H9 (cell line): ENCODE measurements around the gene PLEKHA5. TPM values are rescaled to one million over a fixed set of nuclear protein-coding genes. Genes with fewer than 3 reads are reported as not detected.

Source experiments
- DNase-seq: peaks from one replicate; pipeline ENCODE4 v3.0.0-alpha.2; 2017
- H2AFZ ChIP-seq: one replicate; pipeline ENCODE4 v1.6.1; 2013; ENCODE audit warnings: mild to moderate bottlenecking, low read length, control low read depth, moderate library complexity
- H2AK5ac ChIP-seq: 2 replicates; pipeline ENCODE4 v1.6.1; 2013; ENCODE audit warnings: low read length, control low read depth, mixed read lengths; ENCODE audit not compliant: insufficient read length
- H2BK120ac ChIP-seq: one replicate; pipeline ENCODE4 v1.6.1; 2013; ENCODE audit warnings: low read depth, mild to moderate bottlenecking, low read length, control low read depth, inconsistent platforms; ENCODE audit not compliant: poor library complexity, severe bottlenecking
- H2BK12ac ChIP-seq: 2 replicates; pipeline ENCODE4 v1.6.1; 2013; ENCODE audit warnings: low read length, control low read depth, mixed read lengths, low read depth; ENCODE audit not compliant: insufficient read length
- H2BK15ac ChIP-seq: 2 replicates; pipeline ENCODE4 v1.6.1; 2013; ENCODE audit warnings: low read depth, low read length, control low read depth
- H2BK20ac ChIP-seq: one replicate; pipeline ENCODE4 v1.6.1; 2013; ENCODE audit warnings: low read depth, mild to moderate bottlenecking, low read length, control low read depth, inconsistent platforms; ENCODE audit not compliant: poor library complexity, severe bottlenecking
- H2BK5ac ChIP-seq: 2 replicates; pipeline ENCODE4 v1.6.1; 2013; ENCODE audit warnings: low read length, control low read depth, mixed read lengths; ENCODE audit not compliant: insufficient read length
- H3K14ac ChIP-seq: 2 replicates; pipeline ENCODE4 v1.6.1; 2013; ENCODE audit warnings: low read length, control low read depth; ENCODE audit not compliant: insufficient read depth
- H3K18ac ChIP-seq: 2 replicates; pipeline ENCODE4 v1.6.1; 2013; ENCODE audit warnings: low read depth, mild to moderate bottlenecking, mixed read lengths, low read length, control low read depth; ENCODE audit not compliant: insufficient read length
- H3K23ac ChIP-seq: 2 replicates; pipeline ENCODE4 v1.6.1; 2013; ENCODE audit warnings: low read length, control low read depth, mixed read lengths, low read depth; ENCODE audit not compliant: insufficient read length
- H3K23me2 ChIP-seq: 2 replicates; pipeline ENCODE4 v1.6.1; 2013; ENCODE audit warnings: low read depth, mild to moderate bottlenecking, mixed read lengths, low read length, control low read depth; ENCODE audit not compliant: insufficient read length, poor library complexity, severe bottlenecking
- H3K27ac ChIP-seq: 2 replicates; pipeline ENCODE4 v1.5.1; 2013; ENCODE audit warnings: low read length, control low read depth, mixed read lengths, low read depth; ENCODE audit not compliant: insufficient read length
- H3K27me3 ChIP-seq: 2 replicates; pipeline ENCODE4 v1.6.1; 2013; ENCODE audit warnings: low read length, control low read depth, inconsistent platforms; ENCODE audit not compliant: insufficient read depth
- H3K4ac ChIP-seq: 2 replicates; pipeline ENCODE4 v1.6.1; 2013; ENCODE audit warnings: low read depth, mild to moderate bottlenecking, control low read depth, inconsistent platforms, low read length, moderate library complexity
- H3K4me1 ChIP-seq: 2 replicates; pipeline ENCODE4 v1.6.1; 2013; ENCODE audit warnings: low read length, control low read depth, inconsistent platforms; ENCODE audit not compliant: insufficient read depth
- H3K4me2 ChIP-seq: 2 replicates; pipeline ENCODE4 v1.6.1; 2013; ENCODE audit warnings: low read length, control low read depth, mixed read lengths; ENCODE audit not compliant: insufficient read length, insufficient read depth
- H3K56ac ChIP-seq: 2 replicates; pipeline ENCODE4 v1.6.1; 2013; ENCODE audit warnings: low read depth, mild to moderate bottlenecking, mixed read lengths, low read length, control low read depth; ENCODE audit not compliant: insufficient read length
- H3K79me1 ChIP-seq: 2 replicates; pipeline ENCODE4 v1.6.1; 2013; ENCODE audit warnings: low read depth, mild to moderate bottlenecking, moderate library complexity, low read length, control low read depth, inconsistent platforms; ENCODE audit not compliant: insufficient read depth, poor library complexity, severe bottlenecking
- H3K79me2 ChIP-seq: 2 replicates; pipeline ENCODE4 v1.6.1; 2013; ENCODE audit warnings: low read length, control low read depth, inconsistent platforms; ENCODE audit not compliant: insufficient read depth
- H3K9ac ChIP-seq: 2 replicates; pipeline ENCODE4 v1.6.1; 2013; ENCODE audit warnings: low read length, control low read depth, mixed read lengths; ENCODE audit not compliant: insufficient read length; ENCODE audit errors: extremely low read depth
- H3K9me3 ChIP-seq: one replicate; pipeline ENCODE4 v1.6.1; 2013; ENCODE audit warnings: low read depth, low read length, inconsistent platforms; ENCODE audit not compliant: control insufficient read depth
- H3T11ph ChIP-seq: one replicate; pipeline ENCODE4 v1.6.1; 2013; ENCODE audit warnings: mild to moderate bottlenecking, low read length, control low read depth, inconsistent platforms
- H4K20me1 ChIP-seq: one replicate; pipeline ENCODE4 v1.6.1; 2013; ENCODE audit not compliant: control insufficient read depth, insufficient read length, insufficient read depth
- H4K5ac ChIP-seq: 2 replicates; pipeline ENCODE4 v1.6.1; 2013; ENCODE audit warnings: low read depth, mild to moderate bottlenecking, mixed read lengths, low read length, control low read depth; ENCODE audit not compliant: insufficient read length
- H4K8ac ChIP-seq: replicated peaks from 2 replicates; pipeline ENCODE4 v1.6.1; 2013; ENCODE audit warnings: low read length, control low read depth, mixed read lengths, low read depth; ENCODE audit not compliant: insufficient read length
- H4K91ac ChIP-seq: 2 replicates; pipeline ENCODE4 v1.6.1; 2013; ENCODE audit warnings: low read depth, mild to moderate bottlenecking, moderate library complexity, mixed read lengths, low read length, control low read depth; ENCODE audit not compliant: insufficient read length
- H3K27ac Mint-ChIP-seq, 3 experiments: 2 replicates in 2 of 3; 3 replicates in 1 of 3; pipeline ENCODE4 v1.8.0; 2020 to 2021; ENCODE audit warnings: mixed read lengths in 3 of 3, mild to moderate bottlenecking in 1 of 3, moderate library complexity in 1 of 3
- H3K27me3 Mint-ChIP-seq: 2 replicates; pipeline ENCODE4 v1.8.0; 2021; ENCODE audit warnings: low read depth, mild to moderate bottlenecking, moderate library complexity, mixed read lengths
- H3K36me3 Mint-ChIP-seq, 3 experiments: 2 replicates in 2 of 3; 3 replicates in 1 of 3; pipeline ENCODE4 v1.8.0; 2020 to 2021; ENCODE audit warnings: low read depth in 3 of 3, mixed read lengths in 3 of 3; ENCODE audit not compliant: insufficient read depth in 1 of 3
- H3K4me1 Mint-ChIP-seq, 2 experiments: 2 replicates each; pipeline ENCODE4 v1.8.0; 2020; ENCODE audit warnings: mixed read lengths in 2 of 2
- H3K4me3 Mint-ChIP-seq, 2 experiments: 2 replicates in 1 of 2; 3 replicates in 1 of 2; pipeline ENCODE4 v1.8.0; 2020 to 2021; ENCODE audit warnings: mild to moderate bottlenecking in 2 of 2, mixed read lengths in 2 of 2, moderate library complexity in 1 of 2
- H3K9me3 Mint-ChIP-seq, 2 experiments: 2 replicates in 1 of 2; 3 replicates in 1 of 2; pipeline ENCODE4 v1.8.0; 2020; ENCODE audit warnings: mild to moderate bottlenecking in 2 of 2, mixed read lengths in 2 of 2, moderate library complexity in 1 of 2
- CTCF ChIP-seq: fragments of 200-600 bp; sonication (generic); conservative IDR thresholded peaks from 3 replicates; pipeline ENCODE4 v1.8.0; 2021; ENCODE audit warnings: antibody characterized with exemption, mild to moderate bottlenecking
- WGBS: extraction: QIAGEN DNeasy Blood & Tissue Kit; methylation state at CpG from one replicate; pipeline ENCODE4 v1.1.7; 2013; ENCODE audit warnings: missing lambda C conversion rate, low lambda C conversion rate, mixed read lengths; ENCODE audit not compliant: insufficient read length; ENCODE audit errors: extremely low coverage; 5-methylcytosine and 5-hydroxymethylcytosine counted together
- total RNA-seq: library from RNA; stranded (reverse); gene quantifications from 2 replicates; pipeline ENCODE4 v1.2.1, GENCODE V29; 2021

PLEKHA5 gene
- total RNA-seq, 1 experiment from 2014 or later = 86.7 TPM

- Histone ChIP-seq H2AFZ (no peak overlapping the region), H3K23ac (no peak overlapping the region), H3K27me3 (no peaks in the 10 kb centered on the region), H3T11ph (no peak overlapping the region), H3K14ac (no peak overlapping the region), H3K4ac (no peak overlapping the region), H4K8ac (no peak overlapping the region), H4K5ac (no peak overlapping the region), H3K18ac (no peak overlapping the region), H3K4me1 (peaks cover 3% of the 10 kb centered on the region; the same call in 1 of the 2 replicates), H3K79me1 (peaks cover 3% of the 10 kb centered on the region), H3K79me2 (no peaks in the 10 kb centered on the region), H2AK5ac (no peak overlapping the region), H3K27ac (no peak overlapping the region), H4K20me1 (no peaks in the 10 kb centered on the region), H3K56ac (no peak overlapping the region), H2BK5ac (no peak overlapping the region), H3K4me2 (no peak overlapping the region), H4K91ac (no peak overlapping the region), H2BK12ac (no peak overlapping the region), H2BK15ac (no peak overlapping the region), H3K9ac (no peak overlapping the region), H3K9me3 (no peaks in the 10 kb centered on the region), H2BK120ac (no peak overlapping the region), H3K23me2 (no peaks in the 10 kb centered on the region), H2BK20ac (no peak overlapping the region)
- H3K4me1 Mint-ChIP-seq = no peaks in the 10 kb centered on the region; a peak in 1 of 4 replicates
- no peak for TF ChIP-seq CTCF
- no peak overlapping the region for H3K4me3 Mint-ChIP-seq
- 0 out of 7 replicates have a peak overlapping the region, but pooled peaks of 1 of the 3 experiments have one; percentile 55 for H3K27ac Mint-ChIP-seq
- no peaks in the 10 kb centered on the region for H3K9me3 Mint-ChIP-seq
- DNase-seq = no peak
- no CpG with 5 or more reads among the region's 3 CpGs for WGBS
- H3K27me3 Mint-ChIP-seq = no peaks in the 10 kb centered on the region; the same call in 1 of the 2 replicates
- 0 out of 7 replicates have a peak, but pooled peaks cover 0 to 2% (median 0%) of the 10 kb centered on the region in 3 experiments for H3K36me3 Mint-ChIP-seq
Observed at GRCh38 chr12:19248929-19249602, 119.5 kb downstream of the PLEKHA5 start.
